Osteoblast (primary cell): ENCODE data around the gene TCHHL1. TPM values are rescaled to one million over a fixed set of nuclear protein-coding genes. Genes with fewer than 3 reads are reported as not detected.

Source experiments
- DNase-seq: peaks from one replicate; pipeline ENCODE4 v3.0.0; 2011; ENCODE audit warnings: low spot score, mixed read lengths; ENCODE audit not compliant: insufficient read length; ENCODE audit errors: missing footprints
- H2AFZ ChIP-seq: 2 replicates; pipeline ENCODE4 v1.6.0; 2011; ENCODE audit warnings: mild to moderate bottlenecking, low read length
- H3K27ac ChIP-seq: 2 replicates; pipeline ENCODE4 v1.5.1; 2011; ENCODE audit warnings: mild to moderate bottlenecking, low read depth, low read length, moderate library complexity
- H3K27me3 ChIP-seq: 2 replicates; pipeline ENCODE4 v1.6.0; 2012; ENCODE audit warnings: mild to moderate bottlenecking, control low read depth, inconsistent platforms, low read length, moderate library complexity; ENCODE audit not compliant: insufficient read depth
- H3K36me3 ChIP-seq: 2 replicates; pipeline ENCODE4 v1.5.1; 2011; ENCODE audit warnings: mild to moderate bottlenecking, low read length, control low read depth, moderate library complexity; ENCODE audit not compliant: insufficient read depth
- H3K4me1 ChIP-seq: 2 replicates; pipeline ENCODE4 v1.5.1; 2011; ENCODE audit warnings: mild to moderate bottlenecking, low read length, control low read depth, moderate library complexity; ENCODE audit not compliant: insufficient read depth
- H3K4me2 ChIP-seq: 2 replicates; pipeline ENCODE4 v1.6.0; 2011; ENCODE audit warnings: mild to moderate bottlenecking, low read length; ENCODE audit not compliant: insufficient read depth
- H3K4me3 ChIP-seq: fragments of 200-600 bp; sonication (generic); 3 replicates; pipeline ENCODE4 v1.5.1; 2012; ENCODE audit warnings: mild to moderate bottlenecking, low read length, inconsistent platforms; ENCODE audit not compliant: insufficient read depth
- H3K79me2 ChIP-seq: 2 replicates; pipeline ENCODE4 v1.6.0; 2012; ENCODE audit warnings: mild to moderate bottlenecking, low read length, control low read depth, inconsistent platforms; ENCODE audit not compliant: insufficient read depth
- H3K9me3 ChIP-seq: 2 replicates; pipeline ENCODE4 v1.5.1; 2011; ENCODE audit warnings: low read depth, low read length, control low read depth
- H4K20me1 ChIP-seq: 2 replicates; pipeline ENCODE4 v1.6.0; 2012; ENCODE audit warnings: mild to moderate bottlenecking, low read length, control low read depth; ENCODE audit not compliant: insufficient read depth
- CTCF ChIP-seq: IDR thresholded peaks from 2 replicates; pipeline ENCODE4 v1.5.1; 2011; ENCODE audit warnings: mild to moderate bottlenecking, low read depth, low read length, moderate library complexity; ENCODE audit errors: extremely low read depth
- total RNA-seq: library from RNA; depleted of rRNA; stranded (reverse); fragments of >200 nt; gene quantifications from 2 replicates; pipeline ENCODE4 v1.2.3, GENCODE V29; 2012

The TCHHL1 gene
- total RNA-seq, 1 donor, result not detected

- H4K20me1 ChIP-seq, result no peaks in the 10 kb centered on the region
- no peak for TF ChIP-seq CTCF
- no peaks in the 10 kb centered on the region for H3K79me2 ChIP-seq
- no peak overlapping the region for H3K4me3 ChIP-seq
- no peaks in the 10 kb centered on the region for H3K4me1 ChIP-seq
- no peak for DNase-seq
- no peak overlapping the region for H3K4me2 ChIP-seq
- H2AFZ ChIP-seq, result no peak overlapping the region
- peaks cover 16% of the 10 kb centered on the region for H3K27me3 ChIP-seq
- H3K27ac ChIP-seq, result no peak overlapping the region
- H3K9me3 ChIP-seq, result no peaks in the 10 kb centered on the region
- H3K36me3 ChIP-seq, result no peaks in the 10 kb centered on the region
Measured at GRCh38 chr1:152071123-152071522, 17.7 kb downstream of the TCHHL1 start.

GRCh38 chr1:152067929-152068328 is 20.9 kb downstream of the TCHHL1 start:
- no peaks in the 10 kb centered on the region for H3K36me3 ChIP-seq
- H3K27me3 ChIP-seq, result peaks cover 13% of the 10 kb centered on the region
- no peaks in the 10 kb centered on the region for H3K9me3 ChIP-seq
- no peaks in the 10 kb centered on the region for H3K4me1 ChIP-seq
- no peak overlapping the region for H3K27ac ChIP-seq
- H4K20me1 ChIP-seq, result no peaks in the 10 kb centered on the region
- no peak overlapping the region for H2AFZ ChIP-seq
- TF ChIP-seq CTCF, result no peak
- H3K4me3 ChIP-seq, result no peak overlapping the region
- H3K4me2 ChIP-seq, result no peak overlapping the region
- no peaks in the 10 kb centered on the region for H3K79me2 ChIP-seq
- DNase-seq, result no peak

- DNase-seq, result no peak
Measured at GRCh38 chr1:152067150-152067549, 21.7 kb downstream of the TCHHL1 start.

GRCh38 chr1:152061952-152062351 is 26.9 kb downstream of the TCHHL1 start:
- H3K27ac ChIP-seq, result no peak overlapping the region
- no peaks in the 10 kb centered on the region for H3K9me3 ChIP-seq
- no peaks in the 10 kb centered on the region for H3K36me3 ChIP-seq
- H2AFZ ChIP-seq, result no peak overlapping the region
- no peak overlapping the region for H3K4me3 ChIP-seq
- no peak overlapping the region for H3K4me2 ChIP-seq
- no peak for TF ChIP-seq CTCF
- H4K20me1 ChIP-seq, result no peaks in the 10 kb centered on the region
- no peak for DNase-seq
- H3K4me1 ChIP-seq, result no peaks in the 10 kb centered on the region
- H3K27me3 ChIP-seq, result peaks cover 28% of the 10 kb centered on the region
- no peaks in the 10 kb centered on the region for H3K79me2 ChIP-seq

More at GRCh38 chr1:152067150-152067549, 21.7 kb downstream of the TCHHL1 start:
- Histone ChIP-seq H3K27ac (no peak overlapping the region), H2AFZ (no peak overlapping the region), H3K36me3 (no peaks in the 10 kb centered on the region), H3K4me2 (no peak overlapping the region), H3K4me1 (no peaks in the 10 kb centered on the region), H3K27me3 (peaks cover 13% of the 10 kb centered on the region), H3K4me3 (no peak overlapping the region), H3K79me2 (no peaks in the 10 kb centered on the region), H4K20me1 (no peaks in the 10 kb centered on the region), H3K9me3 (no peaks in the 10 kb centered on the region)
- TF ChIP-seq CTCF, result no peak
